PC-3 (cell line): ENCODE data around the gene GATA1. TPM values are rescaled to one million over a fixed set of nuclear protein-coding genes. Genes with fewer than 3 reads are reported as not detected.

Experiments used
- ATAC-seq: fragments of 200-7000 bp; cut with Tn5 transposase; 2 replicates; pipeline ENCODE4 v1.9.1; 2020; ENCODE audit warnings: mild to moderate bottlenecking, moderate library complexity
- BruUV-seq: library from RNA; stranded (reverse); fragments of 400-500 nt; replicated peaks from 2 replicates; lab custom pipeline; 2021; lab: Mats Ljungman, UMichigan
- CTCF ChIA-PET: fragments of 300-600 bp; sonication (Branson Sonifier 250); formaldehyde crosslinking; loops from one replicate; lab custom pipeline; 2022; ENCODE audit warnings: antibody characterized with exemption; lab: Charles Lee
- POLR2A ChIA-PET: fragments of 300-600 bp; sonication (Branson Sonifier 250); formaldehyde crosslinking; loops from one replicate; lab custom pipeline; 2022; ENCODE audit warnings: antibody characterized with exemption; ENCODE audit not compliant: unreplicated experiment; lab: Charles Lee
- DNase-seq: peaks from one replicate; pipeline ENCODE4 v3.0.0-alpha.2; 2015
- H2AFZ ChIP-seq: fragments of 300-600 bp; sonication (generic); 2 replicates; pipeline ENCODE4 v1.6.0; 2016; ENCODE audit warnings: antibody characterized with exemption, low read length
- H3F3A ChIP-seq: fragments of 300-600 bp; sonication (generic); one replicate; pipeline ENCODE4 v1.6.0; 2017; ENCODE audit warnings: antibody characterized with exemption, low read length, control low read depth, mild to moderate bottlenecking; ENCODE audit not compliant: unreplicated experiment
- H3K27ac ChIP-seq: fragments of 300-600 bp; sonication (generic); 2 replicates; pipeline ENCODE4 v1.5.1; 2016; ENCODE audit warnings: mild to moderate bottlenecking, low read length
- H3K27me3 ChIP-seq: fragments of 300-600 bp; sonication (generic); 2 replicates; pipeline ENCODE4 v1.6.1; 2016; ENCODE audit warnings: low read length, mixed read lengths
- H3K36me3 ChIP-seq: fragments of 300-600 bp; sonication (generic); 2 replicates; pipeline ENCODE4 v1.6.1; 2016; ENCODE audit warnings: low read depth, mixed run types, low read length, mixed read lengths
- H3K4me1 ChIP-seq: fragments of 300-600 bp; sonication (generic); 2 replicates; pipeline ENCODE4 v1.5.1; 2016; ENCODE audit warnings: low read length; ENCODE audit not compliant: insufficient read depth
- H3K4me2 ChIP-seq: fragments of 300-600 bp; sonication (generic); 2 replicates; pipeline ENCODE4 v1.6.0; 2016; ENCODE audit warnings: low read length
- H3K4me3 ChIP-seq: fragments of 300-600 bp; sonication (generic); 2 replicates; pipeline ENCODE4 v1.5.1; 2016; ENCODE audit warnings: mild to moderate bottlenecking, low read length, mixed read lengths
- H3K79me2 ChIP-seq: fragments of 300-600 bp; sonication (generic); 2 replicates; pipeline ENCODE4 v1.6.1; 2017; ENCODE audit warnings: low read length, mixed read lengths
- H3K9ac ChIP-seq: fragments of 300-600 bp; sonication (generic); 2 replicates; pipeline ENCODE4 v1.6.0; 2016; ENCODE audit warnings: mild to moderate bottlenecking, low read length
- H3K9me2 ChIP-seq: fragments of 300-600 bp; sonication (generic); replicated peaks from 2 replicates; pipeline ENCODE4 v1.6.1; 2016; ENCODE audit warnings: mixed run types, low read length, mixed read lengths
- H3K9me3 ChIP-seq: fragments of 300-600 bp; sonication (generic); 2 replicates; pipeline ENCODE4 v1.6.1; 2016; ENCODE audit warnings: low read length, mixed read lengths
- H4K20me1 ChIP-seq: fragments of 300-600 bp; sonication (generic); 2 replicates; pipeline ENCODE4 v1.6.1; 2016; ENCODE audit warnings: low read length, mixed read lengths
- CTCF ChIP-seq: fragments of 300-600 bp; sonication (generic); conservative IDR thresholded peaks from 2 replicates; pipeline ENCODE4 v1.5.1; 2017; ENCODE audit warnings: antibody characterized with exemption, low read depth, mild to moderate bottlenecking, low read length
- EZH2 ChIP-seq: fragments of 300-600 bp; sonication (generic); IDR thresholded peaks from one replicate; pipeline ENCODE4 v1.6.1; 2017; ENCODE audit warnings: antibody characterized with exemption, mild to moderate bottlenecking, low read length; ENCODE audit not compliant: unreplicated experiment
- EZH2phosphoT487 ChIP-seq: fragments of 300-600 bp; sonication (generic); IDR thresholded peaks from 2 replicates; pipeline ENCODE4 v1.6.1; 2018; ENCODE audit warnings: mild to moderate bottlenecking, antibody characterized with exemption, low read length, borderline replicate concordance
- intact Hi-C: fragments of 100-400 bp; cut with micrococcal nuclease; formaldehyde crosslinking; loops from 2 replicates; pipeline ENCODE4 v1.9.0; 2023
- total RNA-seq: library from RNA; depleted of rRNA; stranded (reverse); fragments of >200 nt; gene quantifications from 2 replicates; pipeline ENCODE4 v1.2.3, GENCODE V29; 2014

The GATA1 gene
- total RNA-seq, 1 experiment from 2014 or later = not detected

- Histone ChIP-seq H3K27me3 (no peaks in the 10 kb centered on the region), H3K4me3 (peak overlapping the region; percentile 94), H2AFZ (peak overlapping the region; percentile 94; the same call in 1 of the 2 replicates), H3K36me3 (no peaks in the 10 kb centered on the region), H3K79me2 (peaks cover 13% of the 10 kb centered on the region), H3K4me2 (peak overlapping the region; percentile 97), H3K9ac (peak overlapping the region; percentile 61; the same call in 1 of the 2 replicates), H3F3A (no peaks in the 10 kb centered on the region), H4K20me1 (no peaks in the 10 kb centered on the region), H3K9me2 (no peaks in the 10 kb centered on the region), H3K9me3 (no peaks in the 10 kb centered on the region), H3K4me1 (peaks cover 12% of the 10 kb centered on the region), H3K27ac (no peak overlapping the region)
- no TSS peak for BruUV-seq
- TF ChIP-seq CTCF (peak; percentile 51; the same call in 1 of the 2 replicates), EZH2phosphoT487 (no peak), EZH2 (no peak)
- ATAC-seq = peak; percentile 46
- intact Hi-C loops = no loop called here
- POLR2A ChIA-PET = no interaction called here
- CTCF ChIA-PET = no interaction called here
- peak; percentile 18 for DNase-seq
Measured at GRCh38 chrX:48833542-48834138, 47.2 kb downstream of the GATA1 start.

GRCh38 chrX:48834383-48834709 is 48.0 kb downstream of the GATA1 start:
- peak overlapping the region; percentile 94 for H2AFZ ChIP-seq
- intact Hi-C loops = no loop called here
- peak overlapping the region; percentile 97 for H3K4me2 ChIP-seq
- H3K9me2 ChIP-seq = no peaks in the 10 kb centered on the region
- peaks cover 13% of the 10 kb centered on the region for H3K79me2 ChIP-seq
- BruUV-seq = TSS peak; percentile 75
- no peaks in the 10 kb centered on the region for H3K36me3 ChIP-seq
- no peaks in the 10 kb centered on the region for H3F3A ChIP-seq
- no peak overlapping the region for H3K27ac ChIP-seq
- ChIA-PET CTCF (no interaction called here), POLR2A (no interaction called here)
- DNase-seq (peak; percentile 29), ATAC-seq (peak; percentile 43)
- no peaks in the 10 kb centered on the region for H3K27me3 ChIP-seq
- TF ChIP-seq CTCF = no peak
- no peak for TF ChIP-seq EZH2
- TF ChIP-seq EZH2phosphoT487 = no peak
- H4K20me1 ChIP-seq = no peaks in the 10 kb centered on the region
- H3K4me1 ChIP-seq = peaks cover 12% of the 10 kb centered on the region
- no peaks in the 10 kb centered on the region for H3K9me3 ChIP-seq
- H3K4me3 ChIP-seq = peak overlapping the region; percentile 94
- peak overlapping the region; percentile 61; the same call in 1 of the 2 replicates for H3K9ac ChIP-seq
